Tibial nerve (tissue), 4 donors: ENCODE data around the gene SUSD5. TPM values are rescaled to one million over a fixed set of nuclear protein-coding genes. Genes with fewer than 3 reads are reported as not detected.
"Not testable (repeated sequence)": the region's sequence is repeated elsewhere in the genome, so short reads cannot be mapped to it uniquely, and the experiment has no call there.

Experiments
- DNase-seq, 2 donors: peaks; one replicate each; pipeline ENCODE4 v3.0.0-alpha.2; 2019; ENCODE audit warnings: low spot score in 2 of 2
- H3K27ac ChIP-seq, 4 donors: fragments of 200-600 bp; sonication (generic) in 3 of 4; one replicate each; pipeline ENCODE4 v1.5.1; 2017 to 2019; ENCODE audit warnings: mild to moderate bottlenecking in 1 of 4
- H3K27me3 ChIP-seq, 2 donors: fragments of 200-600 bp; sonication (generic) in 1 of 2; one replicate each; pipeline versions ENCODE4 v1.5.1 to v1.6.0; 2017 to 2019
- H3K36me3 ChIP-seq, 3 donors: fragments of 200-600 bp; sonication (generic); one replicate each; pipeline ENCODE4 v1.5.1; 2018 to 2019
- H3K4me1 ChIP-seq, 4 donors: fragments of 200-600 bp; sonication (generic) in 3 of 4; one replicate each; pipeline ENCODE4 v1.5.1; 2017 to 2019
- H3K4me3 ChIP-seq, 4 donors: fragments of 200-600 bp; sonication (generic) in 3 of 4; one replicate each; pipeline ENCODE4 v1.5.1; 2017 to 2019; ENCODE audit warnings: mild to moderate bottlenecking in 1 of 4, moderate library complexity in 1 of 4
- H3K9me3 ChIP-seq, 4 donors: fragments of 200-600 bp; sonication (generic) in 3 of 4; one replicate each; pipeline ENCODE4 v1.5.1; 2017 to 2019
- EP300 ChIP-seq, 2 donors: sonication (generic); formaldehyde crosslinking; IDR thresholded peaks; one replicate each; pipeline ENCODE4 v1.6.1; 2017; ENCODE audit warnings: antibody characterized with exemption in 2 of 2, mild to moderate bottlenecking in 1 of 2
- POLR2A ChIP-seq, 2 donors: fragments of 450-650 bp; IDR thresholded peaks; one replicate each; pipeline ENCODE4 v1.6.1; 2017; ENCODE audit warnings: antibody characterized with exemption in 2 of 2, mild to moderate bottlenecking in 2 of 2, moderate library complexity in 2 of 2
- WGBS, 2 donors: methylation state at CpG; one replicate each; pipeline ENCODE4 v1.1.5; 2018; 5-methylcytosine and 5-hydroxymethylcytosine counted together
- total RNA-seq, 4 donors: library from RNA; depleted of rRNA; stranded (reverse); fragments of >200 nt; gene quantifications; one replicate each; pipeline ENCODE4 v1.1.0, GENCODE V29; 2016
- TF ChIP-seq, protein P1 (sequence below), 5 experiments: fragments of 200-600 bp in 3 of 5; fragments of 450-650 bp in 2 of 5; sonication (generic) in 3 of 5; IDR thresholded peaks; one replicate each; pipeline ENCODE4 v1.5.1; 2016 to 2019; ENCODE audit warnings: antibody characterized with exemption in 5 of 5, mild to moderate bottlenecking in 3 of 5, moderate library complexity in 2 of 5

The SUSD5 gene
- total RNA-seq, 4 donors from 2014 or later = 0.90 to 12.6 (median 4.3) TPM

DNA sequence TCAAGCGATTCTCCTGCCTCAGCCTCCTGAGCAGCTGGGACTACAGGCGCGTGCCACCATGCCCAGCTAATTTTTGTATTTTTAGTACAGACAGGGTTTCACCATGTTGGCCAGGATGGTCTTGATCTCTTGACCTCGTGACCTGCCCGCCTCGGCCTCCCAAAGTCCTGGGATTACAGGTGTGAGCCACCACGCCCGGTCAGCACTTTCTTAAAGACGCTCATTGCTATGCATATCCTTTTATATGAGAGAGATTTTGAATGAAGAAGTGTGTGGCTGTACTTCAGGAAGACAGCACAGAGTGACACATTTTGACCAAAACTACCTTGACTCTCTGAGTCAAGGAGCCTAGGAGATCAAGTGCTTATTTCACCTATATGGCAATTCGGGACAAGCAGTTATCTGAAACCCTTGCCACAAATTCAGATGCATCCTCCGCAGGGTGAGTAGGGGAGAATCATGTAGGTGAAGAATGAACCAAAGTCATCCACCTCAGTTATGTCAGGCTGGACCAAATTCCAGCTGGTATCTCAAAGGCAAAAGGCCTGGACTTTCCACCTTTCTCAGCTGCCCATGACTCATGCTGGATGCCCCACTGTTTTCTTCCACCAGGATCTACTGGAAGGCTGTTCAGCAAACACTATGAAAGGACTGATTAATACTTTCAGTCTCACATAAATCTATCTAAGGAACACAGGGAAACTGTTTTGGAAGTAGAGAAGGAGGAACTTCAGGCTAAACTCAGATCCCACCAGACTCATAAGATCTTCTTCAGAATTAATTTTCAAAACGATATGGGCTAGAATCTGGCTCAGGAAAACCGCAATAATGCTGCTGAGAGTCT lies 31.9 kb downstream of the SUSD5 start:
- H3K27ac ChIP-seq = no peak overlapping the region
- DNase-seq = no peak
- 91 to 93% methylated on average over 13 of the region's 13 CpGs for WGBS, 2 donors

DNA sequence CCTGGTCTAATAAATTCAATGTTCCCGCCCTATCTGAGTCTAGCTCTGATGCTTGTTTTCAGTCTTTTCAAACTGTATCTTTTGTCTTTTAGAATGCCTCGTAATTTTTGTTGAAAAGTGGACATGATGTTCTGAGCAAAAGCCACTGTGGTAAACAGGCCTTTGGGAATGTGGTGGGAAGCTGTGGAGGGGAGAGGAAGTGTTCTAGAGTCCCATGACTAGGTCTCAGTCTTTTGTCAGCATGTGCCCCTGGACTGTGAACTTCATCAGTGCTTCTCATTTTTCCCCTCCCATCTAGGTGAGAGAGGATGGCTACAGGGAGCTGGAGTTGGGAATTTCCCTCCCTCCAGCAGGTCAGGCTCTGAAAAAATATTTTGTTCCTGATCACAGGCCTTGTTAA lies 33.7 kb downstream of the SUSD5 start:
- no peaks in the 10 kb centered on the region for H3K36me3 ChIP-seq
- 80% methylated on average over 2 of the region's 2 CpGs for WGBS, 2 donors
- no peak overlapping the region for H3K4me3 ChIP-seq
- no peak for DNase-seq
- H3K9me3 ChIP-seq = peaks cover 0 to 3% (median 0%) of the 10 kb centered on the region in 4 donors
- TF ChIP-seq POLR2A (IDR thresholded peaks at IDR 0.05) = no peak
- TF ChIP-seq, protein P1, sequence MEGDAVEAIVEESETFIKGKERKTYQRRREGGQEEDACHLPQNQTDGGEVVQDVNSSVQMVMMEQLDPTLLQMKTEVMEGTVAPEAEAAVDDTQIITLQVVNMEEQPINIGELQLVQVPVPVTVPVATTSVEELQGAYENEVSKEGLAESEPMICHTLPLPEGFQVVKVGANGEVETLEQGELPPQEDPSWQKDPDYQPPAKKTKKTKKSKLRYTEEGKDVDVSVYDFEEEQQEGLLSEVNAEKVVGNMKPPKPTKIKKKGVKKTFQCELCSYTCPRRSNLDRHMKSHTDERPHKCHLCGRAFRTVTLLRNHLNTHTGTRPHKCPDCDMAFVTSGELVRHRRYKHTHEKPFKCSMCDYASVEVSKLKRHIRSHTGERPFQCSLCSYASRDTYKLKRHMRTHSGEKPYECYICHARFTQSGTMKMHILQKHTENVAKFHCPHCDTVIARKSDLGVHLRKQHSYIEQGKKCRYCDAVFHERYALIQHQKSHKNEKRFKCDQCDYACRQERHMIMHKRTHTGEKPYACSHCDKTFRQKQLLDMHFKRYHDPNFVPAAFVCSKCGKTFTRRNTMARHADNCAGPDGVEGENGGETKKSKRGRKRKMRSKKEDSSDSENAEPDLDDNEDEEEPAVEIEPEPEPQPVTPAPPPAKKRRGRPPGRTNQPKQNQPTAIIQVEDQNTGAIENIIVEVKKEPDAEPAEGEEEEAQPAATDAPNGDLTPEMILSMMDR (IDR thresholded peaks at IDR 0.05) = no peak
- TF ChIP-seq EP300 (IDR thresholded peaks at IDR 0.05) = no peak
- no peaks in the 10 kb centered on the region for H3K27me3 ChIP-seq
- no peaks in the 10 kb centered on the region for H3K4me1 ChIP-seq
- no peak overlapping the region for H3K27ac ChIP-seq

More for the DNA sequence above, 31.9 kb downstream of the SUSD5 start:
- TF ChIP-seq, protein P1 (IDR thresholded peaks at IDR 0.05) = no peak
- TF ChIP-seq POLR2A (IDR thresholded peaks at IDR 0.05) = no peak
- no peak for TF ChIP-seq EP300 (IDR thresholded peaks at IDR 0.05)
- Histone ChIP-seq H3K27me3 (no peaks in the 10 kb centered on the region), H3K36me3 (no peaks in the 10 kb centered on the region), H3K4me3 (no peak overlapping the region), H3K4me1 (no peaks in the 10 kb centered on the region), H3K9me3 (peaks cover 0 to 3% (median 0%) of the 10 kb centered on the region in 4 donors)

DNA sequence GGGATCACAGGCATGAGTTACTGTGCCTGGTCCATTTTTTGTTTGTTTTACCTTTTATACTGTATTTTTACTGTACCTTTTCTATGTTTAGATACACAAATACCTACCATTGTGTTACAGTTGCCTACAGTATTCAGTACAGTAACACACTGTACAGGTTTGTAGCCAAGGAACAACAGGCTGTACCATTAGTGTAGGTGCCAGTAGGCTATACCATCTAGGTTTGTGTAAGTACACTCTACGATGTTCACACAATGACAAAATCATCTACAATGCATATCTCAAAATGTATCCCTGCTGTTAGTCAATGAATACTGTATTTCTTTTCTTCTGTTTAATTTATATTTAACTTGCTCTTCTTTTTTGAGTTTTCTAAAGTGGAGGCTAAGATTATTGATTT lies 37.0 kb downstream of the SUSD5 start:
- DNase-seq, H3K27ac ChIP-seq, H3K27me3 ChIP-seq, H3K4me1 ChIP-seq, H3K36me3 ChIP-seq, H3K4me3 ChIP-seq: not testable (repeated sequence)
- WGBS, 2 donors = 88 to 90% methylated on average over 1 of the region's 1 CpG
- peaks cover 0 to 10% (median 0%) of the 10 kb centered on the region in 4 donors for H3K9me3 ChIP-seq

DNA sequence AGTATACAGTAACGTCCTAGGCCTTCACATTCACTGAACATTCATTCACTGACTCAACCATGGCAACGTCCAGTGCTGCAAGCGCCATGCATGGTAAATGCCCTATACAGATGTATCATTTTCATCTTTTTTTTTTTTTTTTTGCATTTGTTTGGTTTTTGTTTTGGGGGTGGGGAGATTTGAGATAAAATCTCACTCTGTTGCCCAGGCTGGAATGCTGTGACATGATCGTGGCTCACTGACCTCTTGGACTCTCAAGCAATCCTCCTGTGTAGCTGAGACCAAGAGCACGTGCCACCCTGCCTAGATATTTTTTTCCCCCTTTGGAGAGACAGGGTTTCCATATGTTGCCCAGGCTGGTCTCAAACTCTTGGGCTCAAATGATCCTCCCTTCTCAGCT lies 37.4 kb downstream of the SUSD5 start:
- Histone ChIP-seq H3K36me3 (no peaks in the 10 kb centered on the region), H3K4me1 (no peaks in the 10 kb centered on the region), H3K27me3 (no peaks in the 10 kb centered on the region), H3K4me3 (no peak overlapping the region), H3K9me3 (peaks cover 0 to 10% (median 0%) of the 10 kb centered on the region in 4 donors), H3K27ac (no peak overlapping the region)
- TF ChIP-seq POLR2A (IDR thresholded peaks at IDR 0.05) (no peak), EP300 (IDR thresholded peaks at IDR 0.05) (no peak)
- TF ChIP-seq, protein P1 (IDR thresholded peaks at IDR 0.05) = no peak
- 82 to 85% methylated on average over 5 of the region's 5 CpGs for WGBS, 2 donors
- DNase-seq = no peak

DNA sequence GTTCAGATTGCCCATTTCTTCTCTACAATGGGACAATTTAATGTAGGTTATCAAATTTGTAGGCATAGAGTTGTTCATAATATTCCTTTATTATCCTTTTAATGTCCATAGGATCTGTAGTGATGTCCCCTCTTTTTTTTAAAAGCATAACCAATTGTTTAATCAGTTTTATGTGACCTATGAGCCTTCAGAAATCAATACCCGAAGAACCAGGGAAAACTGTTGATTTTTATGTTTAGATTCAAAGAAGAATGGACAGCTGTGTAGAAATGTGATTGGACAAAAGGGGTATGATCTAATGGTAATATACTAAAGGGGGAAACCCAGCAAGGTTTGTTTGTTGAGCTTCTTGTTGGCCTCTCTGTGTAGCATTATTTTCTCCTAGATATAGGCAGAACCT lies 39.5 kb downstream of the SUSD5 start:
- H3K9me3 ChIP-seq = peaks cover 0 to 10% (median 0%) of the 10 kb centered on the region in 4 donors
- TF ChIP-seq, protein P1 (IDR thresholded peaks at IDR 0.05) = no peak
- TF ChIP-seq EP300 (IDR thresholded peaks at IDR 0.05) (no peak), POLR2A (IDR thresholded peaks at IDR 0.05) (no peak)
- H3K4me1 ChIP-seq = no peaks in the 10 kb centered on the region
- H3K4me3 ChIP-seq = no peak overlapping the region
- no peaks in the 10 kb centered on the region for H3K36me3 ChIP-seq
- no peak overlapping the region for H3K27ac ChIP-seq
- 82 to 91% methylated on average over 1 of the region's 1 CpG for WGBS, 2 donors
- H3K27me3 ChIP-seq = no peaks in the 10 kb centered on the region
- no peak for DNase-seq
